Mesenchymal stem cell (in vitro differentiated cells and primary cell): ENCODE results near the gene ZHX3.

Experiments used
- DNase-seq: peaks from one replicate; pipeline ENCODE4 v3.0.0-alpha.2; 2013
- H2AFZ ChIP-seq: one replicate; pipeline ENCODE4 v1.6.1; 2013; ENCODE audit warnings: low read depth, mild to moderate bottlenecking, control low read depth, inconsistent platforms, low read length, moderate library complexity
- H2AK5ac ChIP-seq: 2 replicates; pipeline ENCODE4 v1.6.1; 2013; ENCODE audit warnings: low read length, moderate library complexity, mild to moderate bottlenecking, inconsistent platforms; ENCODE audit not compliant: severe bottlenecking
- H2BK120ac ChIP-seq: one replicate; pipeline ENCODE4 v1.6.1; 2013; ENCODE audit warnings: low read depth, mild to moderate bottlenecking, inconsistent platforms, low read length, moderate library complexity
- H2BK12ac ChIP-seq, 2 experiments: one replicate each; pipeline ENCODE4 v1.6.1; 2013; ENCODE audit warnings: inconsistent platforms in 2 of 2, low read length in 2 of 2, mild to moderate bottlenecking in 2 of 2, moderate library complexity in 2 of 2, control low read depth in 1 of 2
- H2BK15ac ChIP-seq: one replicate; pipeline ENCODE4 v1.6.1; 2013; ENCODE audit warnings: mild to moderate bottlenecking, low read depth, inconsistent platforms; ENCODE audit not compliant: poor library complexity, severe bottlenecking
- H2BK5ac ChIP-seq: 2 replicates; pipeline ENCODE4 v1.6.1; 2013; ENCODE audit warnings: low read depth, mild to moderate bottlenecking, low read length, control low read depth, inconsistent platforms; ENCODE audit not compliant: poor library complexity, severe bottlenecking
- H3K14ac ChIP-seq, 2 experiments: one replicate each; pipeline ENCODE4 v1.6.1; 2013; ENCODE audit warnings: inconsistent platforms in 2 of 2, low read length in 2 of 2, control low read depth in 1 of 2, mild to moderate bottlenecking in 1 of 2, moderate library complexity in 1 of 2
- H3K18ac ChIP-seq, 2 experiments: one replicate each; pipeline ENCODE4 v1.6.1; 2013; ENCODE audit warnings: inconsistent platforms in 2 of 2, low read length in 2 of 2, control low read depth in 1 of 2, low read depth in 1 of 2, mild to moderate bottlenecking in 1 of 2
- H3K23ac ChIP-seq, 2 experiments: one replicate each; pipeline ENCODE4 v1.6.1; 2013; ENCODE audit warnings: inconsistent platforms in 2 of 2, low read length in 2 of 2, mild to moderate bottlenecking in 2 of 2, moderate library complexity in 2 of 2, control low read depth in 1 of 2
- H3K27ac ChIP-seq: 2 replicates; pipeline ENCODE4 v1.5.1; 2013; ENCODE audit warnings: mild to moderate bottlenecking, moderate library complexity, low read length, control low read depth, inconsistent platforms; ENCODE audit not compliant: poor library complexity, severe bottlenecking
- H3K27me3 ChIP-seq, 2 experiments: 2 replicates each; pipeline versions ENCODE4 v1.6.1 to v1.7.0; 2013; ENCODE audit warnings: low read length in 2 of 2, mild to moderate bottlenecking in 2 of 2, moderate library complexity in 2 of 2, control low read depth in 1 of 2, inconsistent platforms in 1 of 2; ENCODE audit not compliant: control insufficient read depth in 1 of 2, insufficient read depth in 1 of 2
- H3K36me3 ChIP-seq, 2 experiments: 2 replicates each; pipeline versions ENCODE4 v1.6.1 to v1.7.0; 2013; ENCODE audit warnings: low read length in 2 of 2, control low read depth in 1 of 2, inconsistent platforms in 1 of 2, low read depth in 1 of 2, mild to moderate bottlenecking in 1 of 2; ENCODE audit not compliant: insufficient read depth in 2 of 2, control insufficient read depth in 1 of 2
- H3K4ac ChIP-seq, 2 experiments: one replicate each; pipeline ENCODE4 v1.6.1; 2013; ENCODE audit warnings: inconsistent platforms in 2 of 2, low read length in 2 of 2, mild to moderate bottlenecking in 2 of 2, moderate library complexity in 2 of 2, control low read depth in 1 of 2, low read depth in 1 of 2
- H3K4me1 ChIP-seq: 2 replicates; pipeline ENCODE4 v1.6.1; 2013; ENCODE audit warnings: low read depth, low read length, control low read depth; ENCODE audit not compliant: control insufficient read depth, insufficient read depth
- H3K4me2 ChIP-seq: 2 replicates; pipeline ENCODE4 v1.6.1; 2013; ENCODE audit warnings: low read length, mild to moderate bottlenecking, inconsistent platforms; ENCODE audit not compliant: poor library complexity, severe bottlenecking
- H3K4me3 ChIP-seq, 2 experiments: 2 replicates each; pipeline versions ENCODE4 v1.5.1 to v1.7.0; 2013; ENCODE audit warnings: low read length in 2 of 2, mild to moderate bottlenecking in 2 of 2, control low read depth in 1 of 2, low read depth in 1 of 2; ENCODE audit not compliant: insufficient read depth in 1 of 2
- H3K79me1 ChIP-seq: replicated peaks from 2 replicates; pipeline ENCODE4 v1.6.1; 2013; ENCODE audit warnings: mild to moderate bottlenecking, control low read depth, low read length, inconsistent platforms; ENCODE audit not compliant: poor library complexity, severe bottlenecking
- H3K9ac ChIP-seq: 2 replicates; pipeline ENCODE4 v1.7.0; 2013; ENCODE audit warnings: mild to moderate bottlenecking, low read length, moderate library complexity
- H3K9me3 ChIP-seq: 2 replicates; pipeline ENCODE4 v1.7.0; 2013; ENCODE audit warnings: mild to moderate bottlenecking, low read length; ENCODE audit not compliant: control insufficient read depth
- H4K8ac ChIP-seq: one replicate; pipeline ENCODE4 v1.6.1; 2013; ENCODE audit warnings: inconsistent platforms, mild to moderate bottlenecking, low read length, moderate library complexity
- H4K91ac ChIP-seq: one replicate; pipeline ENCODE4 v1.6.1; 2013; ENCODE audit warnings: mild to moderate bottlenecking, low read length, inconsistent platforms
- WGBS: methylation state at CpG from one replicate; pipeline ENCODE4 v1.1.7; 2013; ENCODE audit warnings: mixed read lengths; 5-methylcytosine and 5-hydroxymethylcytosine counted together

ZHX3 gene

DNA sequence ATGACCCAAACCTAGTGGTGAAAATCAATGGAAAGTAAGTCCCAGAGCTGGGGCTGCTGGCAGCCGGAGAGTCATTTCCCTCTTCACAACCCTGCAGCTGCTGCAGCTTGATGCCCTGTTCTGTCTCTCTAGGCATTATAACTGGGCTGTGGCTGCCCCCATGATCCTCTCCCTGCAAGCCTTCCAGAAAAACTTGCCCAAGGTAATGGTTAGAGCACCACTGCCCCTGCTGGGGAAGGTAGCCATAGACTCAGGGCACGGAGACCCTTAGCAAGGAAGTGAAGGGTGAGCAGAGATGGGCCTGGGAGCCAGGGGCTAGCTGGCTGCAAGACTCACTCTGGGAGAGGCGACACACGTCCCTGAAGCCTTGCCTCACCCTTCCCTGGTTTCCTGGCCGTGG, 35.1 kb upstream of the ZHX3 start:
- no peak overlapping the region for H3K18ac ChIP-seq
- H2AK5ac ChIP-seq = no peak overlapping the region
- 83% methylated on average over 5 of the region's 5 CpGs for WGBS
- no peak overlapping the region for H2BK12ac ChIP-seq
- H2BK120ac ChIP-seq = no peak overlapping the region
- H3K23ac ChIP-seq = no peak overlapping the region
- H2AFZ ChIP-seq = no peak overlapping the region
- no peak overlapping the region for H3K14ac ChIP-seq
- no peaks in the 10 kb centered on the region for H3K4me1 ChIP-seq
- H4K8ac ChIP-seq = no peak overlapping the region
- no peak overlapping the region for H2BK15ac ChIP-seq
- H3K9me3 ChIP-seq = no peaks in the 10 kb centered on the region
- H3K36me3 ChIP-seq = peaks cover 79 to 89% of the 10 kb centered on the region in 2 experiments
- H3K9ac ChIP-seq = no peak overlapping the region
- H3K4me2 ChIP-seq = no peak overlapping the region
- H3K4ac ChIP-seq = no peak overlapping the region
- no peak for DNase-seq
- H3K79me1 ChIP-seq = peaks cover 2% of the 10 kb centered on the region
- no peak overlapping the region for H4K91ac ChIP-seq
- no peak overlapping the region for H3K4me3 ChIP-seq
- no peaks in the 10 kb centered on the region for H3K27me3 ChIP-seq
- H3K27ac ChIP-seq = no peak overlapping the region
- H2BK5ac ChIP-seq = no peak overlapping the region

DNA sequence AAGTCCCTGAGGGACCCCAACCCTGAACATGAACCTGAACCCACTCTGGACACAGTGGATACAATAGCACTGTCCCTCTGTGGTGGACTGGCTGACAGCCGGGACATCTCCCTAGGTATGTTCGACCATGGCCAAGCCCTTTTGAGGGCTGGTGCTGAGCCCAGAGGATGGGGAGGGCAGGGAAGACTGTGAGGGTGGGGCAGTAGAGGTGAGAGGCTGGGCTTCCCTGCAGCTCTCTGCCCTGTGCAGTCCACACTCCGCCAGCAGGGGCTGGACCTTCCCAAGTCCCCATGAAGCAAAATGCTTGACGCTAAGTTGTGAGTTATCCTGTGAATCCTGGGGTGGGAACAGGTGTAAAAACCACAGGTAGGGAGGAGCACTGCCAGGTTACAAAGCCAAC, 34.6 kb upstream of the ZHX3 start:
- H3K9ac ChIP-seq = no peak overlapping the region
- no peaks in the 10 kb centered on the region for H3K4me1 ChIP-seq
- H2AK5ac ChIP-seq = no peak overlapping the region
- H3K27me3 ChIP-seq = no peaks in the 10 kb centered on the region
- no peak overlapping the region for H3K4me2 ChIP-seq
- H3K14ac ChIP-seq = no peak overlapping the region
- no peak overlapping the region for H2BK120ac ChIP-seq
- H3K4me3 ChIP-seq = no peak overlapping the region
- H2BK15ac ChIP-seq = no peak overlapping the region
- H2BK5ac ChIP-seq = no peak overlapping the region
- H3K79me1 ChIP-seq = peaks cover 2% of the 10 kb centered on the region
- H2AFZ ChIP-seq = no peak overlapping the region
- no peak overlapping the region for H2BK12ac ChIP-seq
- no peak overlapping the region for H4K91ac ChIP-seq
- no peak overlapping the region for H3K18ac ChIP-seq
- H3K23ac ChIP-seq = no peak overlapping the region
- no peak overlapping the region for H3K4ac ChIP-seq
- no peak overlapping the region for H4K8ac ChIP-seq
- WGBS = 97% methylated on average over 4 of the region's 4 CpGs
- peaks cover 79 to 88% of the 10 kb centered on the region in 2 experiments for H3K36me3 ChIP-seq
- no peak for DNase-seq
- no peak overlapping the region for H3K27ac ChIP-seq
- no peaks in the 10 kb centered on the region for H3K9me3 ChIP-seq

DNA sequence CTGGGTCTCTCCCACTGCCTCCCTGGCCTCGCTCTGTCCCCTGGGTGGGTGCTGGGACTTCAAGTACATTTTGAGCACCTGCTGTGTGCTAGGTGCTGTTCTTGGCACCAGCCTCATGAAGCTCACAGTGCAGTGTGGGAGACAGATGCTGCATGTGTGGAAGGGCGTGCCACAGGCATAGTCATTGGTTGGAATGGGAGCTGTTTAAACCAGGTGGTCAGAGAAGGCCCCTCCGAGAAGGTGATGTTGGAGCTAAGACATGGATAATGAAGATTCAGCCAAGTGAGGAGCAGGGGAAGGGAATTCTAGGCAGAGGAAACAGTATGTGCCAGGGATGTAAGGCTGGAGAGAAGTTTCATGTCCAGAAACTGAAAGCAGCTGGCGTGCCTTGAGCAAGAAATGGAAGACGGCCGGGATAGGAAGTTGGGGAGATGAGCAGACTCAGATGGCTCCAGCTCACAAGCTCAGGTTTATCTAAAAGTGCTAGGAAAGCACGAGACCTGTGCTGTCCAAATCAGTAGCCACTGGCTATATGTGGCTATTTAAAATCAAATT, 33.0 kb upstream of the ZHX3 start:
- no peak overlapping the region for H3K14ac ChIP-seq
- H2BK5ac ChIP-seq = no peak overlapping the region
- H3K79me1 ChIP-seq = peaks cover 6% of the 10 kb centered on the region
- H3K4me2 ChIP-seq = no peak overlapping the region
- H2BK12ac ChIP-seq = no peak overlapping the region
- H2BK120ac ChIP-seq = no peak overlapping the region
- H3K4ac ChIP-seq = no peak overlapping the region
- no peak overlapping the region for H2BK15ac ChIP-seq
- no peak overlapping the region for H2AFZ ChIP-seq
- no peak for DNase-seq
- H3K23ac ChIP-seq = no peak overlapping the region
- no peak overlapping the region for H3K9ac ChIP-seq
- H3K27me3 ChIP-seq = no peaks in the 10 kb centered on the region
- H4K91ac ChIP-seq = no peak overlapping the region
- H3K27ac ChIP-seq = no peak overlapping the region
- no peaks in the 10 kb centered on the region for H3K9me3 ChIP-seq
- H3K36me3 ChIP-seq = peaks cover 72 to 82% of the 10 kb centered on the region in 2 experiments
- WGBS = 94% methylated on average over 7 of the region's 7 CpGs
- no peak overlapping the region for H2AK5ac ChIP-seq
- no peak overlapping the region for H4K8ac ChIP-seq
- peaks cover 2% of the 10 kb centered on the region for H3K4me1 ChIP-seq
- no peak overlapping the region for H3K18ac ChIP-seq
- H3K4me3 ChIP-seq = no peak overlapping the region

DNA sequence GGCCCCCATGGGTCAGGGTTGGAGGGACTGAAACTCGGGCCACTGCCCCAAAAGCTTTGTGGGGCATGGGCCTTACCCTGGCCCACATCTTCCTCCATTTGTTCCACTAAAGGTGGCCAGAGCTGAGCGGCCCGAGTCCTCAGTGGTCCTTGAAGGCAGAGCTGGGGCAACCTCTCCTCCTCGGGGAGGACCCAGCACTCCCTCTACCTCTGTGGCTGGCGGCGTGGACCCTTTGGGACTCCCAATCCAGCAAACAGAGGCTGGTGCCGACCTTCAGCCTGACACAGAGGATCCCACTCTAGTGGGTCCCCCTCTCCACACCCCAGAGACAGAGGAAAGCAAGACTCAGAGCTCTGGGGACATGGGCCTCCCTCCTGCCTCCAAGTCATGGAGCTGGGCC, 32.4 kb upstream of the ZHX3 start:
- no peaks in the 10 kb centered on the region for H3K27me3 ChIP-seq
- H2BK15ac ChIP-seq = no peak overlapping the region
- no peak overlapping the region for H3K23ac ChIP-seq
- no peak overlapping the region for H3K18ac ChIP-seq
- H3K27ac ChIP-seq = no peak overlapping the region
- no peak overlapping the region for H3K4me3 ChIP-seq
- H3K9ac ChIP-seq = no peak overlapping the region
- no peaks in the 10 kb centered on the region for H3K9me3 ChIP-seq
- H4K91ac ChIP-seq = no peak overlapping the region
- 83% methylated on average over 7 of the region's 7 CpGs for WGBS
- H3K79me1 ChIP-seq = peaks cover 6% of the 10 kb centered on the region
- no peak overlapping the region for H2BK12ac ChIP-seq
- H2BK5ac ChIP-seq = no peak overlapping the region
- no peak overlapping the region for H2BK120ac ChIP-seq
- no peak overlapping the region for H4K8ac ChIP-seq
- H3K4me2 ChIP-seq = no peak overlapping the region
- H2AK5ac ChIP-seq = no peak overlapping the region
- peaks cover 70 to 76% of the 10 kb centered on the region in 2 experiments for H3K36me3 ChIP-seq
- no peak for DNase-seq
- no peak overlapping the region for H3K4ac ChIP-seq
- no peak overlapping the region for H3K14ac ChIP-seq
- peaks cover 2% of the 10 kb centered on the region for H3K4me1 ChIP-seq
- no peak overlapping the region for H2AFZ ChIP-seq
